ENCODE results near the gene CD40LG. TPM values are rescaled to one million over a fixed set of nuclear protein-coding genes. Genes with fewer than 3 reads are reported as not detected.

The CD40LG gene
- total RNA-seq, 3 donors from 2014 or later, result 0.22 to 0.43 (median 0.23) TPM

DNA sequence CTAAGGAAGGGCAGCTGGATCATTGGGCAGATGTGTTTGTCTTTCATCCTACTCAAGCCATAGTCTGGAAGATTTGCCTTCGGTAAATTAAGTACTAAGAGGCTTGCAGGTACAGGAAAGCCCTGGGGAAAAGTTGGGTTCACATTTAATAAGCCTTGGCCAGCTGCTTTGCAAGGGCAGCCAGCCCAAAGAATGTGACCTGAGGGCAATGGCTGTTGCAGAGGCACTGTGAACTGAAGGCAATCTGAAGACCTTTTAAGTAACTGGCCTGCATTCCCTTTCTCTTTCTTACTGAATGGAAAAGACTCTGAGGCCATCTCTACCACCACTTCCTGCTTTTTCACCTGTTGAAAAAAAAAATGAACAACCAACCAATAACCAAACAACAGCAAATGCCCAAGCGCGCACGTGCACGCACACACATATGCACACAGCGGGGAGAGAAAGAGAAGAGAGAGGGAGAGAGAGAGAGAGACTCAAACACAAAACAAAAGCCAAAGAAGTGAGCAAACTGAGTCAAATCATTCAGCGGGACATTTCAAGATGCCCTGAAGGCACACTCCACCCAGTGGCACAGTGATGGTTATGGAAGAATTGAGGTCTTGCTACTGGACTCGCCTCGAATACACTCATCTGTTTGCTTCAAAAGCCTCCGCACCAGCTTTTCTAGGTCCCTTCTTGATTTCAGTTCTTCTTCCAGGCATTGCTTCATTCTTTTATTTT, 19.6 kb downstream of the CD40LG start:
- DNase-seq, result no peak

GRCh38 chrX:136671006-136671610, 23.1 kb downstream of the CD40LG start:
- intact Hi-C loops (cut with DNase I, micrococcal nuclease), result no loop called here
- Histone ChIP-seq H3K4me3 (no peak overlapping the region), H3K36me3 (ENCODE audit: low read depth) (no peaks in the 10 kb centered on the region), H3K4me1 (ENCODE audit: low read depth) (no peaks in the 10 kb centered on the region), H3K9me3 (no peaks in the 10 kb centered on the region)
- DNase-seq (no peak), ATAC-seq (no peak)
- TF ChIP-seq CTCF (IDR thresholded peaks at IDR 0.05), result no peak

More for the DNA sequence above, 19.6 kb downstream of the CD40LG start:
- Histone ChIP-seq H3K9me3 (no peaks in the 10 kb centered on the region), H3K36me3 (ENCODE audit: low read depth) (no peaks in the 10 kb centered on the region), H3K4me3 (no peak overlapping the region), H3K4me1 (ENCODE audit: low read depth) (no peaks in the 10 kb centered on the region)
- TF ChIP-seq CTCF (IDR thresholded peaks at IDR 0.05), result no peak
- intact Hi-C loops (cut with DNase I, micrococcal nuclease), result no loop called here
- no peak for ATAC-seq

GRCh38 chrX:136674270-136674985, 26.5 kb downstream of the CD40LG start:
- no peaks in the 10 kb centered on the region for H3K9me3 ChIP-seq
- no peaks in the 10 kb centered on the region for H3K36me3 ChIP-seq (ENCODE audit: low read depth)
- intact Hi-C loops (cut with DNase I, micrococcal nuclease), result no loop called here
- no peak for DNase-seq
- H3K4me1 ChIP-seq (ENCODE audit: low read depth), result no peaks in the 10 kb centered on the region
- H3K4me3 ChIP-seq, result no peak overlapping the region
- ATAC-seq, result peak; percentile 37
- TF ChIP-seq CTCF (IDR thresholded peaks at IDR 0.05), result no peak

DNA sequence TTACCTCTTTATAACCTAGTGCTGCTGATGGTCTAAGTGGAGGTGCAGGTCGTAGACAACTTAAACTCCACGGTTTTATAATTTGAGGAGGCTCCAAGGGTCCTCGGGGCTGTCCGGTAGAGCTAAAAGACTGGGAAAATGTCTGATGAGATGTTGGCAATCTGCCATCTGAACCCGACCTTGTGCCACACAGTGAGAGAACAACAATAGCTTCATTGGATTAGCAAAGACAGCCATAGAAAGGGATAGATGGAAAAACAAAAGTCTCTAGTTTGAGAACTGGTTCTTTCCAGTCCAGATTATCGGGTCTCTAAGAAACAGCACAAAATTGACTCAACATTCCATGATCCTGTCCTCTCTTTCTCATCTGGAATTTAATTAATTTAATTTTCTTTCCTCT, 31.6 kb downstream of the CD40LG start:
- DNase-seq (no peak), ATAC-seq (no peak)
- intact Hi-C loops (cut with DNase I, micrococcal nuclease), result no loop called here
- Histone ChIP-seq H3K36me3 (ENCODE audit: low read depth) (no peaks in the 10 kb centered on the region), H3K4me1 (ENCODE audit: low read depth) (no peaks in the 10 kb centered on the region), H3K4me3 (no peak overlapping the region), H3K9me3 (no peaks in the 10 kb centered on the region)
- no peak for TF ChIP-seq CTCF (IDR thresholded peaks at IDR 0.05)

DNA sequence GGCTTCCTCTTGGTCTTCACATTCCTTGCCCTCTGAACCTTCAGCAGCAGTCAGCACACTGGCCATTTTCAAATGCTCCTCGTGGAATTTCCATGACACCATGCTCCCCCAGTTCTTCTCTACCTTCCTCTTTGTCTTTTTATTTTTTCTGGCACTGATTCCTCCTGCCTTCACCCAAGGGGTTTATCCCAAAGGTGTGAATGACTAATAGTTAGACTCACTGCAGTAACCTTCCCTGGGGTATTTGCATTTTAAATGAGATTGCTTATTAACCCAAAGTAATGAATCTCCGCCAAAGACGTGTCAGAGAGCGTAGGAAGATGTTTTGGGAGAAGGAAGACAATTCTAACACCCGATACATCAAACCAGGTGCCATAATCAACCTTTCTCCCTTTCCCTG, 36.2 kb downstream of the CD40LG start:
- Histone ChIP-seq H3K4me1 (ENCODE audit: low read depth) (no peaks in the 10 kb centered on the region), H3K9me3 (no peaks in the 10 kb centered on the region), H3K36me3 (ENCODE audit: low read depth) (no peaks in the 10 kb centered on the region), H3K4me3 (no peak overlapping the region)
- DNase-seq (no peak), ATAC-seq (no peak)
- no peak for TF ChIP-seq CTCF (IDR thresholded peaks at IDR 0.05)
- intact Hi-C loops (cut with DNase I, micrococcal nuclease), result no loop called here

All from mucosa of descending colon (tissue), 3 donors.